Loucy (cell line): ENCODE data around the gene MRPL34.

Experiments used
- CTCF ChIP-seq: fragments of 200-600 bp; sonication (generic); conservative IDR thresholded peaks from 2 replicates; pipeline ENCODE4 v1.5.1; 2014; ENCODE audit warnings: mild to moderate bottlenecking, antibody characterized with exemption, low read length
- EZH2phosphoT487 ChIP-seq: fragments of 200-600 bp; IDR thresholded peaks from 2 replicates; pipeline ENCODE4 v1.6.1; 2018; ENCODE audit warnings: antibody characterized with exemption, mild to moderate bottlenecking, moderate library complexity, borderline replicate concordance

GRCh38 chr19:17305216-17305516, 506 bp upstream of the MRPL34 start:
- TF ChIP-seq CTCF (no peak), EZH2phosphoT487 (no peak)
